ENCODE data around the gene SIGLEC5. TPM values are rescaled to one million over a fixed set of nuclear protein-coding genes. Genes with fewer than 3 reads are reported as not detected.
"Not testable (repeated sequence)": the region's sequence is repeated elsewhere in the genome, so short reads cannot be mapped to it uniquely, and the experiment has no call there.

Gene SIGLEC5, protein sequence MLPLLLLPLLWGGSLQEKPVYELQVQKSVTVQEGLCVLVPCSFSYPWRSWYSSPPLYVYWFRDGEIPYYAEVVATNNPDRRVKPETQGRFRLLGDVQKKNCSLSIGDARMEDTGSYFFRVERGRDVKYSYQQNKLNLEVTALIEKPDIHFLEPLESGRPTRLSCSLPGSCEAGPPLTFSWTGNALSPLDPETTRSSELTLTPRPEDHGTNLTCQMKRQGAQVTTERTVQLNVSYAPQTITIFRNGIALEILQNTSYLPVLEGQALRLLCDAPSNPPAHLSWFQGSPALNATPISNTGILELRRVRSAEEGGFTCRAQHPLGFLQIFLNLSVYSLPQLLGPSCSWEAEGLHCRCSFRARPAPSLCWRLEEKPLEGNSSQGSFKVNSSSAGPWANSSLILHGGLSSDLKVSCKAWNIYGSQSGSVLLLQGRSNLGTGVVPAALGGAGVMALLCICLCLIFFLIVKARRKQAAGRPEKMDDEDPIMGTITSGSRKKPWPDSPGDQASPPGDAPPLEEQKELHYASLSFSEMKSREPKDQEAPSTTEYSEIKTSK
- total RNA-seq: not detected

DNA sequence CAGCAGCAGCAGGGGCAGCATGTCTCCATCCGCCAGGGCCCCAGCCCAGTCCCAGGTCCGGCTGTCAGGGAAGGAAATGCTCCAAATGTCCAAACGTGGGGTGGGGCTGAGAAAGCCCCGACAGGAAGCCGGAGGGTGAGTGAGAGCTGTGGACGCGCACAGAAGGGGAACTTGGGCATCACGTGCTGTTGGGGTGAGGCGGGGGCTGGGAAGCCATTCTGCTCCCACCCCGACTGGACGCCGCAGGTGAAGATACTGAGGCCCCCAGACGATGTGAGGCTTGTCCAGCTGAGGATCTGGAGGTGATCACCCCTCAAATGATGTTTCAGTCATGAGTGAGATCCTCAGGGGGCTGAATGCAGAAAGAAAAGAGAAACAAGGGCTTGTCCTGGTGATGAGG lies at the start of gene SIGLEC5:
TSS of gene SIGLEC5 (minus strand) at position 87 of the 400 bp plus-strand sequence. CDS start at position 21, 66 bp downstream.
- peaks cover 20% of the 10 kb centered on the region for H3K27me3 Mint-ChIP-seq
- H3K4me1 Mint-ChIP-seq; H3K27ac Mint-ChIP-seq; H3K9me3 Mint-ChIP-seq; H3K36me3 Mint-ChIP-seq (ENCODE audit: low read depth); H3K4me3 Mint-ChIP-seq; ATAC-seq (replicated peaks): not testable (repeated sequence)

DNA sequence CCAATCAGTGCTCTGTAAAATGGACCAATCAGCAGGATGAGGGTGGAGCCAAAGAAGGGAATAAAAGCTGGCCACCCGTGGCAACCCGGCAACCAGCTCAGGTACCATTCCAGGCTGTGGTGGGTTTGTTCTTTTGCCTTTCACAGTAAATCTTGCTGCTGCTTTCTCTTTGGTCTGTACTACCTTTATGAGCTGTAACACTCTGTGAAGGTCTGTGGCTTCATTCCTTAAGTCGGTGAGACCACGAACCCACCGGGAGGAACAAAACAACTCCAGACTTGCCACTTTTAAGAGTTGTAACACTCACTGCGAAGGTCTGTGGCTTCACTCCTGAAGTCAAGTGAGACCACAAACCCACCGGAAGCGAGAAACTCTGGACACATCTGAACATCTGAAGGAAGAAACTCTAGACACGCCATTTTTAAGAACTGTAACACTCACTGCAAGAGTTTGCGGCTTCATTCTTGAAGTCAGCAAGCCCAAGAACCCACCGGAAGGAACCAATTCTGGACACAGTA lies 46.4 kb upstream of the SIGLEC5 start:
- Mint-ChIP-seq H3K9me3 (no peaks in the 10 kb centered on the region), H3K27ac (peak overlapping the region; percentile 75), H3K4me3 (peak overlapping the region; percentile 63), H3K4me1 (peaks cover 5% of the 10 kb centered on the region), H3K27me3 (no peaks in the 10 kb centered on the region), H3K36me3 (ENCODE audit: low read depth) (no peaks in the 10 kb centered on the region)
- ATAC-seq (replicated peaks): peak; percentile 87

DNA sequence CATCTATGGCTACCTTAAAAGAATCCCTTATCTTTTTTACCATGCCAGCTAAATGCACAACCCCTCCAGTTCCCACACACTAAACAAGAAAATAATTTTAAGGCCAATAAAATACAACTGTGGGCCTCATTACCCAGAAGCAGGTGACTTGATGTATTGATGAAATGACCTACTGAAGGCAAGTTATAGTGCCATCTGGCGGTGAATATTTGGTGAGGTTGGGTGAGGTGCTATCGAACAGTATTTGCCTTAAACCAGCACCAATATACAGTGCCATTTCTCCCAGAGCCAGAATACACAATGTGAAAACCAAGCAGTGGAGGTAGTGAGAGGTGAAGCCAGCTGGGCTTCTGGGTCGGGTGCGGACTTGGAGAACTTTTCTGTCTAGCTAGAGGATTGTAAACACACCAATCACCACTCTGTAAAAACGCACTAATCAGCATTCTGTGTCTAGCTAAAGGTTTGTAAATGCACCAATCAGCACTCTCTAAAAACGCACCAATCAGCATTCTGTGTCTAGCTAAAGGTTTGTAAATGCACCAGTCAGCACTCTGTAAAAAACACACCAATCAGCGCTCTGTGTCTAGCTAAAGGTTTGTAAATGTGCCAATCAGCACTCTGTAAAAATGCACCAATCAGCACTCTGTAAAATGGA lies 45.8 kb upstream of the SIGLEC5 start:
- not testable (repeated sequence) for H3K27me3 Mint-ChIP-seq; H3K36me3 Mint-ChIP-seq (ENCODE audit: low read depth); H3K4me1 Mint-ChIP-seq; H3K9me3 Mint-ChIP-seq
- peak; percentile 27 for ATAC-seq (replicated peaks)
- H3K4me3 Mint-ChIP-seq: peak overlapping the region; percentile 63
- peak overlapping the region; percentile 75 for H3K27ac Mint-ChIP-seq

DNA sequence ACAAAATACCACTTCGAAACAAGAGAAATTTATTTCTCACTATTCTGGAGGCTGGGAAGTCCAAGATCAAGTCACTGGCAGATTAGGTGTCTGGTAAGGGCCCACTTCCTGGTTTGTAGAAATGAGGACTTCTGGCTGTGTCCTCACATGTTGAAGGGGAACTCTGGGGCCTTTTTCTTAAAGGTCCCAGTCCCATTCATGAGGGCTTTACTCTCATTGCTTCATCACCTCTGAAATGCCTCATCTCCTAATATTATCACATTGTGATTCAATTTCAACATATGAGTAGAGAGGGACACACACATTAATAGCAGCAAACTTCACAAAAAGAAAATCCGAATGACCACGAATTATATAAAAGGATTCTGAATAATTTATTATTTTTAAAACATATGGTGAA lies 38.0 kb upstream of the SIGLEC5 start:
- no peaks in the 10 kb centered on the region for H3K9me3 Mint-ChIP-seq
- no peak overlapping the region for H3K27ac Mint-ChIP-seq
- H3K27me3 Mint-ChIP-seq: peaks cover 20% of the 10 kb centered on the region
- H3K4me3 Mint-ChIP-seq: no peak overlapping the region
- ATAC-seq (replicated peaks): no peak
- H3K36me3 Mint-ChIP-seq (ENCODE audit: low read depth): no peaks in the 10 kb centered on the region
- H3K4me1 Mint-ChIP-seq: no peaks in the 10 kb centered on the region

DNA sequence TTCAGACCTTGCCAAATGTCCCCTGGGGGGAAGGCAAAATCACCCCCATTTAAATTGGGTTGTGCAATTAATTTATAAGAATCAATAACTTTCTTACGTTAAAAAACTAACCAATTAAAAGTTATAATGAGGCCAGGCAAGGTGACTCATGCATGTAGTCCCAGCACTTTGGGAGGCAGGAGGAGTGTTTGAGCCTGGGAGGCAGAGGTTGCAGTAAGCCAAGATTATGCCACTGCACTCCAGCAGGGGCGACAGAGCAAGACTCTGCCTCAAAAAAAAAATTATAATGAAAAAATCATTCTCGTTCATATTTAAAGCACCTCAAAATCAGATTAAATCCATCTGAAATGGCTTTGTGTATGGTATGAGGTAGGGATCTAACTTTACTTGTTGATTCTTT lies 34.8 kb upstream of the SIGLEC5 start:
- H3K9me3 Mint-ChIP-seq: no peaks in the 10 kb centered on the region
- ATAC-seq (replicated peaks): no peak
- H3K27me3 Mint-ChIP-seq: peaks cover 34% of the 10 kb centered on the region
- no peak overlapping the region for H3K27ac Mint-ChIP-seq
- no peaks in the 10 kb centered on the region for H3K36me3 Mint-ChIP-seq (ENCODE audit: low read depth)
- H3K4me1 Mint-ChIP-seq: no peaks in the 10 kb centered on the region
- H3K4me3 Mint-ChIP-seq: no peak overlapping the region

DNA sequence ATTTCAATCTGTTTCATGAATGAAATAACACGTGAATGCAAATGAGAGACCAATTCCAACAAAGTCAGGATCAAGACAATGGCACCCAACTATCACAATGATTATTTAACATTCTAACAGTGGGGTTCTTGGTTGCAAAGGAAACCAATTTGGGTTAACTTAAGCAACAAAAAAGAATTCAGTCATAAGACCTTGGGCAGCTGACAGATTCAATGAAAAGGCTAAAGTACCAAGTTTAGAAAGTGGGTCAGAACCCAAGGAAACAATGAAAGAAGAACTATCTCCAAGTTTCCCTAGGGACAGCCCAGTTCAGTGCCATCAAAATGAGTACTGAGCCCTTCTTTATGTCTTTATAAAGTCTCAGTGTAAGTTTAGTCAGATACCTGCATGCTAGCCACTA lies 33.9 kb upstream of the SIGLEC5 start:
- Mint-ChIP-seq H3K36me3 (ENCODE audit: low read depth) (no peaks in the 10 kb centered on the region), H3K27ac (no peak overlapping the region), H3K4me3 (no peak overlapping the region), H3K27me3 (peaks cover 34% of the 10 kb centered on the region), H3K4me1 (no peaks in the 10 kb centered on the region), H3K9me3 (no peaks in the 10 kb centered on the region)
- ATAC-seq (replicated peaks): no peak

DNA sequence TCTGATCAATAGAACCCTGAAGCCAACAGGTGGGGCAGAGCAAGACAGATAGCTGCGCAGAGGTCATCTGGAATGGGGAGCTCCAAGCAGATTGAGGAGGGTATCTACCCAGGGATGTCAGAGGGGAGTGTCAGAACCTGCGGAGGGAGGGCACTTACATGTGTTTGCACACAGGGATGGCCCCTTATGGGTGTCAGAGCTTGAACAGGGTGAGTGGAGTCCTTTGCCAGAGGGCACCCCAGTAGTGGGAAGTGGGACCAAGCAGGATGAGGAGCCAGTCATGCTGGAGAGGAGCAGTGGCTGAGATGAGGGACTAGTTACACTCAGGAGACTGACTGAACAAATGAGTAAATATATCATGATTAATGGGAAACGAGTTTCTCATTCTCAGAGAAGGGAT lies 33.4 kb upstream of the SIGLEC5 start:
- Mint-ChIP-seq H3K27ac (no peak overlapping the region), H3K27me3 (peaks cover 34% of the 10 kb centered on the region), H3K36me3 (ENCODE audit: low read depth) (no peaks in the 10 kb centered on the region)

DNA sequence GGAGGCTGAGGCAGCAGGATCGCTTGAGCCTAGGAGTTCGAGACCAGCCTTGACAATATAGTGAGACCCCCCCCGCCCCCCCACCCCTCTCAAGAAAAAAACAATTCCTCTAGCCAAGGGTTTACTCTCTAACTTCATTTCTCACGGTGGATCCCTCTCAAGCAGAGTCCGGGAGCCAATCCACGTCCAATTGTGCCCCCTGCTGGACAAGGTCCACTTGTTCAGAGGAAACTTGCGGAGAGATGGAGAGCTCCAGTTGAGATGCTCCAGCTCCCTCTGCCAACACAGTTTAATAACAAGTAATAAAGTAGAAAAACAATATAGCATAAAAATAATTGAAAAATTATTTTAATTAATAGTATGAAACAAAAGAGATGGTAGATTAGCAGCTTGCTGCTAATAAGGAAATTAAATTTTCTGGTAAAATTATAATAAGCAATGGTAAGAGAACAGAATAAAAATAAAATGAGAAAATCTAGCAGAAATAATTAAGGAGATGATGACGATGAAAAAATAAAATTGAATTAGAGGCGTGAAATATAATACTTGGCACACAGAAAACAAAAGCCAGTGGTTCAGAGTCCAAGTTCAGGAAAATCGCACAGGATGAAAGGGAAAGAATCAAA lies 30.9 kb upstream of the SIGLEC5 start:
- no peaks in the 10 kb centered on the region for H3K36me3 Mint-ChIP-seq (ENCODE audit: low read depth)
- no peaks in the 10 kb centered on the region for H3K4me1 Mint-ChIP-seq
- no peaks in the 10 kb centered on the region for H3K9me3 Mint-ChIP-seq
- peak; percentile 50 for ATAC-seq (replicated peaks)
- no peak overlapping the region for H3K4me3 Mint-ChIP-seq
- H3K27me3 Mint-ChIP-seq: peaks cover 24% of the 10 kb centered on the region
- no peak overlapping the region for H3K27ac Mint-ChIP-seq

More for the DNA sequence above, 33.4 kb upstream of the SIGLEC5 start:
- ATAC-seq (replicated peaks): no peak
- Mint-ChIP-seq H3K9me3 (no peaks in the 10 kb centered on the region), H3K4me1 (no peaks in the 10 kb centered on the region), H3K4me3 (no peak overlapping the region)

DNA sequence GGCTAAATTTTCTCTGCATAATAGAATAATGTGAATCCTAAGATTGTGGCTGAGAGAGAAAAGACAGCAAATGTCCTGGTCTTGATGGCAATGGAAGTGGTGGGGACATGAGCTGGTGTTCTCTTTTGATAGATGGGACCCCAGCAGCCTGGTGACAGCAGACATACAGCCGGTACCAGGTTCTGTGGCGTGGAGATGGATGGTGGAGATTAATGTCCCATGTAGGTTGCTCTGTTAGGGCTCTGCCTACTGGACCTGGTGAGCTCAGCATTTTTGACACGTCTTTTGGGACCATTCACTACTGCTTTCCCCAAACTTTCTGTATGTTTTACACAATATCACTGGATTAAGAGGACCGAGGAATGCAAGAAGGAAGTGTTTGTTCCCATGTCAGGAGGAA lies 24.6 kb upstream of the SIGLEC5 start:
- H3K4me3 Mint-ChIP-seq: no peak overlapping the region

DNA sequence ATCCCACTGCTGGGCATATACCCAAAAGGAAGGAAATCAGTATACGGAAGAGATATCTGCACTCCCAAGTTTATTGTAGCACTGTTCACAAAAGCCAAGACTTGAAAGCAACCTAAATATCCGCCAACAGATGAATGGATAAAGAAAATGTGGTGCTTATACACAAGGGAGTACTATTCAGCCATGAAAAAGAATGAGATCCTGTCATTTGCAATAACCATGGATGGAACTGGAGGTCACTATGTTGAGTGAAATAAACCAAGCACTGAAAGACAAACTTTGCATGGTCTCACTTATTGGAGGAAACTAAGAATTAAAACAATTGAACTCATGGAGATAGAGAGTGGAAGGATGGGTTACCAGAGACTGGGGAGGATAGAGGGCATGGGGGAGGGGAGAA lies 23.0 kb upstream of the SIGLEC5 start:
- Mint-ChIP-seq H3K9me3 (no peaks in the 10 kb centered on the region), H3K4me1 (no peaks in the 10 kb centered on the region), H3K36me3 (ENCODE audit: low read depth) (no peaks in the 10 kb centered on the region), H3K27ac (no peak overlapping the region), H3K27me3 (peaks cover 26% of the 10 kb centered on the region), H3K4me3 (no peak overlapping the region)
- no peak for ATAC-seq (replicated peaks)

More for the DNA sequence above, 24.6 kb upstream of the SIGLEC5 start:
- Mint-ChIP-seq H3K9me3 (no peaks in the 10 kb centered on the region), H3K36me3 (ENCODE audit: low read depth) (no peaks in the 10 kb centered on the region), H3K4me1 (no peaks in the 10 kb centered on the region), H3K27me3 (peaks cover 22% of the 10 kb centered on the region), H3K27ac (no peak overlapping the region)
- ATAC-seq (replicated peaks): no peak

DNA sequence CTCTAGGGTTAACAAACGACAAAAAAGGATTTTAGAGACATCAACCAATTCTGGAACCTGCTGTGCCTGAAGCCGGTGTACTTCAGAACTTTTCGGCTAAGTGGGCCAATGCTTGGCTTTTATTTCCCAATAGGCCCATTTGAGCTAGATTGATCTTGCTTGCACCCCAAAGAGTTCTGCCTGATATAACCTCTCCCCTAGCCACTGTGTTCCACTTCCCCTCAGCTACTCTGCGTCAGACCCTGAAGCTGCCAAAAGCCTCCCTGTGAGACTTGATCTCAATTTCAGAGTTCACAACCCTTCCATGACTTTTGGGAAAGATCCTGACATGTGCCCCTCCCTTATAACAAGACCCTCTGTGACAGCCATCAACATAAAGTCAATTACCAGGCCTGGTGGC lies 22.1 kb upstream of the SIGLEC5 start:
- no peaks in the 10 kb centered on the region for H3K4me1 Mint-ChIP-seq
- no peaks in the 10 kb centered on the region for H3K9me3 Mint-ChIP-seq
- no peaks in the 10 kb centered on the region for H3K36me3 Mint-ChIP-seq (ENCODE audit: low read depth)
- ATAC-seq (replicated peaks): no peak
- no peak overlapping the region for H3K4me3 Mint-ChIP-seq
- H3K27me3 Mint-ChIP-seq: peaks cover 26% of the 10 kb centered on the region
- no peak overlapping the region for H3K27ac Mint-ChIP-seq

DNA sequence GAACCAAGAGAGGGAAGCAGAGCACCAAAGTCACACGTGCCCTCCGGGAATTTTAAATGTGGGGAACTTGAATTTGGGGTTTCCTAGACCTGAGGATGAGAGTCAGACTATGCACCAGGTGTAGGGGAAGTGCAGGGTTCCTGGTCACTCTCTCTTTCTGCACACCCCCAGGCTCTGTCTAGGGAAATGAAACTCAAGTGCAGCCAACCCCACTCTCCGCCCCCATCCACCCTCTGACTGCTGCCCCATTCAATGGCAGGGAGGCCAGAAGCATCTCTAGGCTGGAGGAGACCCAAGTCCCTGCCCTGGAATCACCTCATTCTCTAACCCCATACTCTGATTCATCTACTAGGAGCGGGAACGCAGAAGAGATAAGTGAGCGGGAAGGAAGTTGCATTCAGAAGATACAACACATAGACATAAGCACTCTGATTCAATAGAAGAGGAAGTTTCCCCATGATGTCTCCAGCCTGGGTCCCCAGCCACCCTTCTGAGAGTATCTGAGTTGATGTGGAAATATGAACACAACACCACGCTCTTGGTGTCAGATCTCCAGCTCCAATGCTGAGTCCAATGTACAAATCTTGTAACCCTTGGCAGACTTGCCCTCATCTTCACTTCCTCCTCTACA lies 21.1 kb upstream of the SIGLEC5 start:
- Mint-ChIP-seq H3K9me3 (no peaks in the 10 kb centered on the region), H3K4me1 (no peaks in the 10 kb centered on the region), H3K36me3 (ENCODE audit: low read depth) (no peaks in the 10 kb centered on the region), H3K27me3 (peaks cover 26% of the 10 kb centered on the region), H3K4me3 (no peak overlapping the region), H3K27ac (no peak overlapping the region)
- no peak for ATAC-seq (replicated peaks)

DNA sequence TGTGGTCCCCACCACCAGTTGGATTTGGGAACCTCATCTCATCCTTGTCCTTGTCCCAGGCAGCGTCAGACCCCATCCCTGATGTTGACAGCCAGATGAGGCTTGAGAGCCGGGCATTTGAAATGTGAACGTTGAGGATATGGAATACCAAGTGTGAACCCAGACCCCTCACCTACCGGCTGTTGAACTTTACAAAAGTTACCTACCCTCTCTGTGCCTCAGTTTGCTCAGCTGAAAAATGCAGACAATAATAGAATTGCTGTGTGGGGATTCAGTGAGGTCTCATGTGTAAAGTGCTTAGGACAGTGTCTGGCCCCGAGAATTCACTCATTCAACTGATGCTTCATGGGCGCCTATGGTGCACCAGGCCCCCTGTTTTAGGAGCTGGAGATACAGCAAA lies 17.1 kb upstream of the SIGLEC5 start:
- H3K4me1 Mint-ChIP-seq: no peaks in the 10 kb centered on the region
- no peak for ATAC-seq (replicated peaks)

DNA sequence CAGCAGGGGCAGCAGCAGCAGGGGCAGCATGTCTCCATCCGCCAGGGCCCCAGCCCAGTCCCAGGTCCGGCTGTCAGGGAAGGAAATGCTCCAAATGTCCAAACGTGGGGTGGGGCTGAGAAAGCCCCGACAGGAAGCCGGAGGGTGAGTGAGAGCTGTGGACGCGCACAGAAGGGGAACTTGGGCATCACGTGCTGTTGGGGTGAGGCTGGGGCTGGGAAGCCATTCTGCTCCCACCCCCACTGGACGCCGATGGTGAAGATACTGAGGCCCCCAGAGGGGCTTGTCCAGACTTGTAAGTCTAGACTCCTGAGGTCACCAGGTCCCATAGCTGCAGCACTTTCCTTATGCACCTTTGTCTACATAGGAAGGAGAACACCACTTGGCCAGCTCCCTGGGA lies 16.5 kb upstream of the SIGLEC5 start, which contains the start of gene SIGLEC14:
TSS of gene SIGLEC14 (minus strand) at position 96 of the 400 bp plus-strand sequence. CDS start at position 30, 66 bp downstream.
- H3K27me3 Mint-ChIP-seq: peaks cover 30% of the 10 kb centered on the region
- not testable (repeated sequence) for H3K9me3 Mint-ChIP-seq; H3K4me3 Mint-ChIP-seq; H3K27ac Mint-ChIP-seq; ATAC-seq (replicated peaks); H3K36me3 Mint-ChIP-seq (ENCODE audit: low read depth); H3K4me1 Mint-ChIP-seq

More for the DNA sequence above, 17.1 kb upstream of the SIGLEC5 start:
- H3K4me3 Mint-ChIP-seq: no peak overlapping the region
- H3K27ac Mint-ChIP-seq: no peak overlapping the region
- H3K9me3 Mint-ChIP-seq: no peaks in the 10 kb centered on the region
- no peaks in the 10 kb centered on the region for H3K36me3 Mint-ChIP-seq (ENCODE audit: low read depth)
- H3K27me3 Mint-ChIP-seq: peaks cover 26% of the 10 kb centered on the region

Measured in activated T-helper 17 cell treated with anti-CD3 and anti-CD28 coated beads, Interleukin-2, amount 50 U/mL, for 72 hours (primary cell).